AG04449 (cell line): ENCODE measurements around the gene CFAP410.

Source experiments
- CTCF ChIA-PET: fragments of 350-600 bp; formaldehyde crosslinking; extraction: SDS; loops from one replicate; lab custom pipeline; 2021; ENCODE audit warnings: antibody characterized with exemption; lab: Yijun Ruan, JAX
- POLR2A ChIA-PET: fragments of 400-600, 350-600 bp; formaldehyde crosslinking; extraction: SDS; loops from one replicate; lab custom pipeline; 2020; ENCODE audit warnings: antibody characterized with exemption, inconsistent platforms; lab: Yijun Ruan, JAX
- DNase-seq: peaks from one replicate; pipeline ENCODE4 v3.0.0-alpha.2; 2010; ENCODE audit warnings: low read depth, low spot score
- H3K4me3 ChIP-seq: 2 replicates; pipeline ENCODE4 v1.5.1; 2011; ENCODE audit warnings: low read depth, mild to moderate bottlenecking, control low read depth, low read length
- CTCF ChIP-seq: IDR thresholded peaks from one replicate; pipeline ENCODE4 v1.5.1; 2011; ENCODE audit warnings: mild to moderate bottlenecking, moderate library complexity, low read length, control low read depth, inconsistent platforms; ENCODE audit not compliant: insufficient read depth; ENCODE audit errors: missing control alignments

Gene CFAP410

GRCh38 chr21:44325386-44326271, 13.6 kb downstream of the CFAP410 start:
- DNase-seq: no peak
- TF ChIP-seq CTCF: no peak
- ChIA-PET POLR2A (interaction anchor here (0.7 kb wide), 1 partner anchor 10 kb away, joined by 4 read pairs; no protein-coding TSS in a partner anchor), CTCF (interaction anchor here (1.5 kb wide), 1 partner anchor 12 kb away, joined by 5 read pairs; no protein-coding TSS in a partner anchor)
- no peak overlapping the region for H3K4me3 ChIP-seq

GRCh38 chr21:44324854-44325107, 14.4 kb downstream of the CFAP410 start:
- no peak overlapping the region for H3K4me3 ChIP-seq
- POLR2A ChIA-PET: no interaction called here
- no peak for DNase-seq
- CTCF ChIA-PET: interaction anchor here (1.5 kb wide), 1 partner anchor 13 kb away, joined by 5 read pairs; no protein-coding TSS in a partner anchor
- no peak for TF ChIP-seq CTCF

- CTCF ChIA-PET: no interaction called here
- POLR2A ChIA-PET: no interaction called here
- H3K4me3 ChIP-seq: no peak overlapping the region
- no peak for DNase-seq
- no peak for TF ChIP-seq CTCF
Measured at GRCh38 chr21:44324106-44324853, 14.9 kb downstream of the CFAP410 start.

GRCh38 chr21:44323591-44323990, 15.6 kb downstream of the CFAP410 start:
- POLR2A ChIA-PET: no interaction called here
- CTCF ChIA-PET: no interaction called here
- no peak for DNase-seq
- TF ChIP-seq CTCF: no peak
- no peak overlapping the region for H3K4me3 ChIP-seq

- ChIA-PET POLR2A (no interaction called here), CTCF (no interaction called here)
- no peak for TF ChIP-seq CTCF
- no peak overlapping the region for H3K4me3 ChIP-seq
- no peak for DNase-seq
Measured at GRCh38 chr21:44322621-44323325, 16.4 kb downstream of the CFAP410 start.
